Fibroblast of villous mesenchyme (primary cell): ENCODE measurements around the gene SLC7A8. TPM values are rescaled to one million over a fixed set of nuclear protein-coding genes. Genes with fewer than 3 reads are reported as not detected.

Experiments used
- DNase-seq: peaks from one replicate; pipeline ENCODE4 v3.0.0-alpha.2; 2010; ENCODE audit warnings: low read depth
- H3K4me3 ChIP-seq: 2 replicates; pipeline ENCODE4 v1.5.1; 2011; ENCODE audit warnings: low read depth, mild to moderate bottlenecking, low read length
- total RNA-seq: library from RNA; depleted of rRNA; stranded (reverse); fragments of >200 nt; gene quantifications from 2 replicates; pipeline ENCODE4 v1.2.3, GENCODE V29; 2012
- TF ChIP-seq, protein P1 (sequence below): IDR thresholded peaks from 2 replicates; pipeline ENCODE4 v1.5.1; 2012; ENCODE audit warnings: low read depth, mild to moderate bottlenecking, low read length; ENCODE audit not compliant: insufficient read depth

Gene SLC7A8
- total RNA-seq, 1 donor, result 0.86 TPM

DNA sequence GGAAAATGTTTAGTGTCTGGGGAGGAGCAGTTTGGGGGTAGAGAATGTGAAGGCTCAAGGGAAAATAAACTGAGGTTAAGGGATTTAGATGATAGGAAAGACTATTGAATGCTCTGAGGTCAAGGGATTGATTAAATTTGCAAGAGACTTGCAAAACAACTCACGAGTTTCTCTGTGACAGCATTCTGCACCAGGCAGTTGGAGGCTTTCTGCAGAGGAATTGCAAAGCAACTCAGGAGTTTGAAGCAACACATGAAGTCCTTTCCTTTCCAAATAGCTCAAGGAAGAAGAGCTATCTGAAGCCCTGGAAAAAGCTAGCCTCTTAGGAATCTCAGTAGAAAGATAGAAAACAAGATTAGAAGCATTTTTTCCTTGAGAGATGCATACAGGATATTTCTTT is 23.9 kb downstream of the SLC7A8 start:
- TF ChIP-seq, protein P1, sequence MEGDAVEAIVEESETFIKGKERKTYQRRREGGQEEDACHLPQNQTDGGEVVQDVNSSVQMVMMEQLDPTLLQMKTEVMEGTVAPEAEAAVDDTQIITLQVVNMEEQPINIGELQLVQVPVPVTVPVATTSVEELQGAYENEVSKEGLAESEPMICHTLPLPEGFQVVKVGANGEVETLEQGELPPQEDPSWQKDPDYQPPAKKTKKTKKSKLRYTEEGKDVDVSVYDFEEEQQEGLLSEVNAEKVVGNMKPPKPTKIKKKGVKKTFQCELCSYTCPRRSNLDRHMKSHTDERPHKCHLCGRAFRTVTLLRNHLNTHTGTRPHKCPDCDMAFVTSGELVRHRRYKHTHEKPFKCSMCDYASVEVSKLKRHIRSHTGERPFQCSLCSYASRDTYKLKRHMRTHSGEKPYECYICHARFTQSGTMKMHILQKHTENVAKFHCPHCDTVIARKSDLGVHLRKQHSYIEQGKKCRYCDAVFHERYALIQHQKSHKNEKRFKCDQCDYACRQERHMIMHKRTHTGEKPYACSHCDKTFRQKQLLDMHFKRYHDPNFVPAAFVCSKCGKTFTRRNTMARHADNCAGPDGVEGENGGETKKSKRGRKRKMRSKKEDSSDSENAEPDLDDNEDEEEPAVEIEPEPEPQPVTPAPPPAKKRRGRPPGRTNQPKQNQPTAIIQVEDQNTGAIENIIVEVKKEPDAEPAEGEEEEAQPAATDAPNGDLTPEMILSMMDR, result no peak
- no peak overlapping the region for H3K4me3 ChIP-seq
- DNase-seq, result peak; percentile 17

DNA sequence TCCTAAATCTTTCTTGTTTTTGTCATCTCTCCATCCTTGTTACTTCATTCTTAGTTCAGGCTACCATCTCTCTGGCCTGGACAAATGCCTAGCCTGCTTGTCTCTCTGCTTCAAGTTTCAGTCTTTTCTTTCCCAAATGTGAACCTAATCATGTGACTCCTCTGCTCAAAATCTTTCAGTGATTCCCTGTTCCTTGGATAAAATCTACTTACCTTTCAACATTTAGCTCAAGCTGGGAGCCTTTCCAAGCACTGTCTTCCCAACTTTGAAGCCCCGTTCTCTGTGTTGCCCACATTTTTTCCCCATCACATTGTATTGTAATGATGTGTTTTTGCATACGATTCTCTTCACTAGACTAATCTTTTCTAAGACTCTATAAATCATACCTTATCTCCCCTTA is 24.7 kb downstream of the SLC7A8 start:
- TF ChIP-seq, protein P1, result no peak
- H3K4me3 ChIP-seq, result no peak overlapping the region
- DNase-seq, result no peak

DNA sequence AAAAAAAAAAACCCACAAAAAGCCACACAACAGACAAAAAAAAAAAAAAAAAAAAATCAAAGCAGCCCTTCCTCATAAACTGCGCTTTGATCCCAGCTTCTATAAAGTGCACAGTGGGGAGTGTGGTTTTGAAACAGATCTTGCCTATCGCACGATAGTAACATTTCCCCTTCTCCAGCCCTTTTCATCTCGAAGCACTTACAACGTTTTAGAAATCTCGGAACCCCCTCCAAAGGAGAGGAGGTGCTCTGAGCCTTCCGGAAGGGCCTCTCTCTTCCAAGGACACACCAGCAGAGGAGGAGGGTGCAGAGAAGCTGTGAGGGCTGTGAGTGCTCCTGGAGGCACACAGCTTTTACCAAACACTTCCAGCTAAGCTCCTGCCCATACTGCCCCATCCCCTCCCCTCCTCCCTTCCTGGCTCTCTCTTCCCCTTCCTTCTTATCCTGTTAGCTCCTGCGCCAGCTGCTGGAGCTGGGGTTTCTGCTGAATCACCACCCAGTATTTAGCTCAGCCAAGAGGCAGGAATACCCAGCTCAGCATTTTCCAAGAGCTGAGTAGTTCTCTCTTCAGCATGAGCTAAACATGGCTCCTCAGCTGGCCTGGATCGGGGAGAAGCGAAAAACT is 28.4 kb downstream of the SLC7A8 start:
- peak; percentile 91 for DNase-seq
- TF ChIP-seq, protein P1, result no peak
- H3K4me3 ChIP-seq, result no peak overlapping the region

DNA sequence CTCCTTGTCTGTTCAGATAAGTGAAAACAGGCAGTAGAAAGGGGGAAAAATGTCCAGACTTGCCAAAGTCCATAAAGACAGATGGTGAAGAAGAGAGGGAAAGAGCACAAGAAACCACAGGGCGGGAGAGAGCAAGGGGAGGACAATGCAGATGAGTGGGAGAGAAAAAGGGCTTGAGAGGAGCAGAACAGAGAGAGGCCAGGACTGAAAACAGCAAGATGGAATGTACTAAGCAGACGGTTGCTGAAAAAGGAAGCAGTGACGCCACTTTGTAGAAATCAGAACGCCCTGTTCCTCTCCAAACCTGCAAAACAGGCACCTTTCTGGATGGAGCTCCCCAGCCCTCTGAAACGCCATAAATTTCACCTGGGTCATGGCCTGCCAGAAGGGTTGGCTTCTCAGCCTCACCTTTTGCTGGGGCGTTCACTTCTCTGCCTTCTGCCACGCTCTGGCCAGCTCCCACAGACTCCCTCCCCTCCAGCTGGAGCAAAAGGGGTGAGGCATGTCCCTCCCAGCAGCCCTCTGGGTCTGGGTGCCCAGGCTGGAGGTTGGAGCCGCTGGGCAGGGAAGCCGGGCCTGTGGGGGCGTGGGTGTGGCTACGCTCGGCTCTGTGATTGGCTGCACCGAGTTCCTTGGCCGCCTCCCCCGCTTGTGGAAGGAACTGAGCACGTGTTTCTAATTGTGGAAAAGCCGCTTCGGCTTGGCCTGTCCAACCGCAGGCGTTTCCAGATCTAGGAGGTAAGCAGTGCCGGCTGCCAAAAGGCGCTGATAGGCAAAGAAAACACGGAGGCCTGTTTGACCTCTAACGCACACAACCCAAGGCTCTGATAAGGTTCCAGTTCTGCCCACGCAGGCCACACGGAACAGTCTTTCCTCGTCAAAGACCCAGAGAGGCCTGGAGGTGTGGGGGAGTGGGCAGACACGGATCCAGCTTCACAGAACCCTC is 29.3 kb downstream of the SLC7A8 start:
- no peak overlapping the region for H3K4me3 ChIP-seq
- TF ChIP-seq, protein P1, result no peak
- peak; percentile 82 for DNase-seq

DNA sequence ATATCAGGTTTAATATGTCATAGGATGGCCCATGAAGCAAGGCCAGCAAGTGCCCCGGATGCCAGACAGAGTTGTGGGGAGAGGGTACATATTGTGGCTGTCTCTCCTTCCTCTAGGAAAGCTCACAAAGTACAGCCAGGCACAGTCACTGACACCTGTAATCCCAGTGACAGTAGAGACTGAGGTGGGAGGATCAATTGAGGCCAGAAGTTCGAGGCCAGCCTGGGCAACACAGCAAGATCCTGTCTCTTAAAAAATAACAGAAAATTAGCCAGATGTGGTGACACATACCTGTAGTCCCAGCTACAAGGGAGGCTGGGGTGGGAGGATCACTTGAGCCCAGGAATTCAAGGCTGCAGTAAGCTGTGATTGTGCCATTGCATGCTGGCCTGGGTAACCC is 32.1 kb downstream of the SLC7A8 start:
- DNase-seq, result no peak
- H3K4me3 ChIP-seq, result no peak overlapping the region
- TF ChIP-seq, protein P1, result no peak

DNA sequence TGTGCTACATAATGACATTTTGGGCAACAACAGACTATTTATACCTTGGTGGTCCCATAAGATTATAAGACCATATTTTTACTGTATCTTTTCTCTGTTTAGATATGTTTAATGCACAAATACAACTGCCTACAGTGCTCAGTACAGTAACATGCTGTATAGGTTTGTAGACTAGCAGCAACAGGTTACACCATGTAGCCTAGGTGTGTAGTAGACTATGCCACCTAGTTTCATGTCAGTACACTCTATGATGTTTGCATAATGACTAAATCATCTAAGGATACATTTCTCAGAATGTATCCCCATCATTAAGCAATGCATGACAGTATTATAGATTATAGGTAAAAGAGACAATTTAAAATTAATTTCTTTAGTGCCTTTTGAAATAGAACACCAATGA is 33.7 kb downstream of the SLC7A8 start:
- no peak for DNase-seq
- no peak overlapping the region for H3K4me3 ChIP-seq
- TF ChIP-seq, protein P1, result no peak
